Activated T-helper 1 cell treated with anti-CD3 and anti-CD28 coated beads, Interleukin-2, amount 50 U/mL, for 16 hours (primary cell): Measurements from ENCODE around the gene IL21R.
"Not testable (repeated sequence)": the region's sequence is repeated elsewhere in the genome, so short reads cannot be mapped to it uniquely, and the experiment has no call there.

Experiments used
- DNase-seq, 2 donors: peaks; one replicate each; pipeline ENCODE4 v3.0.0-alpha.2; 2020; ENCODE audit warnings: low read depth in 1 of 2, low spot score in 1 of 2

Gene IL21R

GRCh38 chr16:27400751-27401620 is 988 bp upstream of the IL21R start:
- no peak for DNase-seq

DNA sequence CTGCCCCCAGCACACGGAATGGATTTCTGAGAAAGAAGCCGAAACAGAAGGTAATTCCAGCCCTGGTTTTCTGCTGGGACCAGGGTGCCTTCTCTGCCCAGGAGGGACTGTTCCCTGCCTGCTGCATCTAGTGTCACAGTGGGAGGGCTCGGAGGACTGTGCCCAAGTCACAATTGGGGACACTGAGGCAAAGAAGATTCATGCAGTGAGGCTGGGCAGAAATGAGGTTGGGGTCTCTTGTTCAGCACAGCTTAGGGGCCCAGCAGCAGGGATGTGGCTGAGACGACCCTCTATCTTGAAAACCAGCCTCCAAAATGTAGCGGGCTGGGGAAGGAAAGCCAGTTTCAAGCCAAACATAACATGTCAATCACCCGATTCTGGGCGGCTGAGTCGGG is 592 bp downstream of the IL21R start:
- DNase-seq: no peak

DNA sequence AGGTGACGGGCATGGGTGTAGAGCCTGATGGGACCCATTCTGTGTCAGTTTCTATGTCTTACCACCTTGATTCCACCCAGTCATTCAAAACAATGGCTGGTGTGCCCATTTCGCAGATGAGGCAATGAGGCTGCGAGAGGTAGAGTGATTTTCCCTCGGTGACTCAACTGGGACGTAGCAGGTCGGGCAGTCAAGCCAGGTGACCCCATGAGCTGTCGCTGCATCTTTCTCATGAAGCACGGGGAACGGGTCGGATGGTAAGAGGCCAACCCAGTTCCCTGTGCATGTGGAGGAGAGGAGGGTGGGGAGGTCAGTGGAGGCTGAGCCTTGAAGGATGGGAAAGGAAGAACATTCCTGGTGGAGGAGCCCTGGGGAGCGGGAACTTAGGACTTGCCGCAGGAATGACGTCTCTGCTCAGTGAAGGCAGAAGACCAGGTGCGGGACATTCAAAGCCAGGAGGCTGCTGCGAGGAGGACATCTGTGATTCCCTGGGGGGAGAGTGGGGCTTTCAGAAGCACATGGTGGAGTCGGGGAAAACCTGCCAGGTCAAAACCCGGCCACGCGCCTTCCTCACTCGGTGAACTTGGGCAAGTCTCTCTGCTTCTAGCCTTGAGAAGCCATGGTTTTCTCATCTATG is 1.1 kb downstream of the IL21R start:
- DNase-seq: no peak

DNA sequence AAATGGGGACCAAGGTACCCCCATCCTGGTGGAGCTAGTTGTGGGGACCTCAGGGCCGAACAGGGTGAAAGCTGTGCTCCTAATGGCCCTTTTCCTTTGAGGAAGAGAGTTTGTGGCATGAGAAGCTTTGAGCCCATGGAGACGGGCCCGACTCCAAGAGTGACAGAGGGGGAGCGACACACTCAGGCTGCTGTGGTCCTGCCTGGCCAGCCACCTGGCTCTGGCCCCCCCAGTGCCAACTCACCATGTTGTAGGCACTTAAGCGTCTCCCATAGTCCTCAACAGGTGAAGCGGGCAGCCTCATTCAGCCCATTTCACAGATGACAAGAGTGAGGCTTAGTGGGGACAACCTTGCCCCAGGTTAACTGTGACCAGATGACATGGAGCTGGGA is 1.6 kb downstream of the IL21R start:
- DNase-seq: no peak

DNA sequence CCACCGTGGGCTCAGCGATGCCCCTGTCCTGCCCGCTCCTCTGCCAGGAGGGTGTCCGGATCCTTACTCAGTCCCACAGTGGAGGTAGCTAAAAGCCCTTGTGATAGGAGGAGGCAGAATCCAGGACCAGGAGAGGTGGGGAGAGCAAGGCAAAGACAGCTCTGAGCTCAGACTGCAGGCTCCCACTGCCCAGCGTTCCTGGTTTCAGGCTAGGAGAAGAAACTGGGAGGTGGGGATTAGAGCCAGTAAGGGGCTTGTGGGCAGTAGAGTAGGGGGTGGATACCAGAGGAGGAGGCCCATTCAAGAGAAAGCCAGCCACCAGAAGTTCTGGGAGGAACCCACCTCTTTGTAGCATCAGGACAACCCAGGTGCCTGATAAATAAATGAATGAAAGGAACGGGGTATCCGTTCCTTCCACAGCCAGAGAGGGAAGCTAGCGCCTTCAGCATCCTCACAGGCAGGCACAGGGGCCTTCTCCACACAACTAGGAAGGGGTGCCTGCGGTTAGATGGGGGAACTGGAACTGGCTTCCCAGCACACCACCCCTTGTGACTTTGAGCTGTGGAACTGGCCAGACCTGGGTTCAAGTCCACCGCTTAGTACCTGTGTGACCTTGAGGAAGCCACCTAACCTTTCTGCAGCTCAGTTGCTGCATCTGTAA is 2.3 kb downstream of the IL21R start:
- DNase-seq: no peak

DNA sequence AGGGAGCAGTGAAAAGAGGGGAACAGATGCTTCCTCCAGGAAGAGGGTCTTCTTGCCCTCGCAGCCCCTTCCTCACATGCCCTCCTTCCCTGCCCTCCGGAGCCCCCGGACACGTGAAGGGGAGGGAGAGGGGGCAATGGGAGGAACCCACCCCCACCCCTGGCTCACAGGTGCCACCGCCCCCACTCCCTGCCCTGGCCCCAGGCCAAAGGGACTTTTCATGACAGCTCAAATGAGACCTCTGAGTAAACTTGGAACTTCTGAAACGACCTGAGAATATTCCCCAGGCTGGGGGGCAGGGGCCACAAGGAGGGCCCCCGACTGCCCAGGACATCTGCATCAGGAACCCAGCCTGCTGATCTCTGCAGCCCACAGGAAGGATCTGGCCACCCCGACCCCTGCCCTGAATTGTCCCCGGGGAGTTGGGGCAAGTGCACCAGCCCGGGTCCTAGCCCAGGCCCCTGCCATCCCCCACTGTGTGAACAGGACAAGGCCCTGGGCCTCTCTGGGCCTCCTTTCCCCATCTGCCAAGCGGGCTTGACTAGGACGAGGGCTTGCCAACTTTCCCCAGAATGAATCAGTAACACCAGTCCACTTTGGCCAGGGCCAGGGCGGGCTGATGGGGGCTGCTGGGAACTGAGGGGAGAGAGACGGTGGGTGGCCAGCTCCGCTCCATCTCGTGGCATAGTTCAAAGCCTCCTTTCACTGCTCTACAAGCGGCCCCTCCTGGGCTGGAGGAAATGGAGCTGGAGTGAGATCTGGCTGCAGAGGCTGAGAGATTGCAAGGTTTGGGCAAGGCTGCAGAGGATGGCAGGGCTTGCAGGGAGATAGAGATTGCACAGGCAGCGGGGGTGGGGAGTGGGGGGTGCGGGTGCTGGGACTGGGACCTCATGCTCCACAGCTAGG is 3.8 kb downstream of the IL21R start:
- DNase-seq: peak in 1 of 2 donors; percentile 60

DNA sequence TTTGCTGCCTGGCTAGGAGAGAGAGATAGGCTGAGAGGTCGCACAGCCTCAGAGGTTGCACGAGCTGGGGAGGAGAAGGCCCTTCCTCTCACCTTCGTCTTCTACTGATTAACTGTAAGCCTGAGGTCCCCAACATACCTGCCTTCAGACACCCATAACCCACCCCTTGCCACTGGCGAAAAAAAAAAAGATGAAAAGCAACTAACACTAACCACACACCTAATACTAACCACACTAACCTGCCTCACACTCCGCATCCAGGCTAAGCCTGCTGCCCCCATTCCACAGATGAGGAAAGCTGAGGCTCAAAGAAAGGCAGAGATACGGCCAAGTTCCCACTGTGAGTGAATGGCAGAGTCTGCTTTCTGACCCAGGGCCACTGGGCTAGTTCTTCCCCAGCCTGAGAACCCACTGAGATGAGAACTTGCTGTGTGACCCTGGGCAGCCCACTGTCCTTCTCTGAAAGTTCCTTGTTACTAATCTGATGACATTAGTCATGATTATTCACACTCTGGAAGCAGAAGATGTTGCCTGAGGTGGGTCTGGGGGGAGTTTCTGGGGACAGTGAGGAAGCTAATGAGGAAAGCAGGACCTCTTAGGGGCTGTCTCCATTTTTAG is 4.6 kb downstream of the IL21R start:
- DNase-seq: no peak

- DNase-seq: no peak
Observed at GRCh38 chr16:27407133-27407532, 5.2 kb downstream of the IL21R start.

GRCh38 chr16:27408012-27408601 is 6.1 kb downstream of the IL21R start:
- no peak for DNase-seq

DNA sequence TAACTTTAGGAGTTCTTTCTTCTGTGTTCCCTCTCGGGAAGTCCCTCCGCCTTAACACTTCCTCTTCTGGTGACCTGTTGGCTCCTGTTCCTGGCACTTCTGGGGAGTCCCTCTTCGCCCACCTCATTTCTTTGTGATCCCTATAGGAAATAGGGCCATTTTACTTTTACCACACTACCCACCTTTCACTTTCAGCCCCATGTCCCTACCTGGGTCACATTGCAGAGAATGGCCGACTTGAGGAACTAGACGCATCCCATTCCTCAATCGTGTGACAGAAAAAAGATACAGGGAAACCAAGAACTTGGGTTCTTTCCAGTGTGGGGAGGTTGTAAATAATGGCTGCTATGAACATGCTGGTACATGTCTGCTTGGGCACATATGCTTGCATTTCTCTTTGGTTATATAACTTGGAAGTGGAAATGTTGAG is 6.6 kb downstream of the IL21R start:
- DNase-seq: no peak

GRCh38 chr16:27409958-27410357 is 8.0 kb downstream of the IL21R start:
- DNase-seq: not testable (repeated sequence)

GRCh38 chr16:27410761-27411160 is 8.8 kb downstream of the IL21R start:
- no peak for DNase-seq

GRCh38 chr16:27413956-27414355 is 12.0 kb downstream of the IL21R start:
- no peak for DNase-seq

DNA sequence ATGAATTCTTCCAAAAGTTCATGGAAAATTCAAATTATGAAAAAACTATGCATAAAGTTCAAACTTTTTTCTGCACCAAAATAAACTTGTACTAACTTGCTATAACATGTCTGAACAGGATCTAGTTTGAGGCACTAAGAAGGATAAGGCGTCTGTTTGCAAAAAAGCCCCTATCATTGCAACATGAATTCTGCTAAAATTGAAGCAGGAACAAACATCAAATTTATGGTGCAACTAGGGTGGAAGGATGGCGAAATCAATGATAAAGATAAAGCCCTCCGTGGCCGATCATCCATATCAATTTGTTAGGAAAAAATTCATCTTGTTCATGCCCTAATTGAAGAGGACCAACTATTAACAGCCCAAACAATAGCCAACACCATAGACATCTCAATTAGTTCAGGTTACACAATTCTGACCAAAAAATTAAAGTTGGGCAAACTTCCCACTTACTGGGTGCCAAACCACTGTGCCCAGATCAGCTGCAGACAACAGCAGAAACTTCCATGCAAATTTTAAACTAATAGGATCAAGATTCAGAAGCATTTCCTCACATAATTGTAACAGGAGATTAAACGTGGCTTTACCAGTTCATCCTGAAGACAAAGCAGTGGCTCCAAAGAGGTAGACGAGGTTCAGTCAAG is 12.9 kb downstream of the IL21R start:
- DNase-seq: no peak

- DNase-seq: no peak
Observed at GRCh38 chr16:27417047-27417671, 15.2 kb downstream of the IL21R start.

DNA sequence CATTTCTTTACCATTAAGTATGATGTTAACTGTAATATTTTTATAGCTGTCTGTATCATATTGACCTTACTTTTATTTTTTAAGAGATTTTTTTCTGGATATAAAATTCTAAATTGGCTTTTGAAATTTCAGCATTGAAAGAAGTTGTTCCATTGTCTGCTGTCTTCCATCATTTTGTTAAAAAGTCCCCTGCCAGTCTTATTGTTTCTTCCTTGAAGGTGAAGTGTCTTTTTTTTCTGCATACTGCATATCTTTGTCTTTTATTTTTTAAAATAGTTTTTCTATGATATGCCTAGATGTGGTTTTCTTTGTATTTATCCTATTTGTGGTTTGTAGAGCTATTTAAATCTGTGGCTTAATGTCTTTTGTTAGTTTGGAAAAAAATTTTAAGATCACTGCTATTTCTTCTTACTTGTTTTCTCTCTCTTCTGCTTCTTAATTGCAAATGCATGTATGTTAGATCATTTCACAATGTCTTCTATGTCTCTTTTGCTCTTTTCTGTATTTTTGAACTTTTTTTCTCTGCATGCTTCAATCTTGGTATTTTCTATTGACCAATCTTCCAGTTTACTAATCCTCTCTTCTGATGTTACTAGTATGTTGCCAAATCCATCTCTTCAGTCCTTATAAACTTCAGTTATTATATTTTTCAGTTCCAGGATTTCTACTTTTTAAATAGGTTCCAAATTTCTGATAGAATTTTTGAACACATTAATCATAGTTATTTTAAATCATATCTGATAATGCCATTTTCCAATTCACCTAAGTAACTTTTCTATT is 20.2 kb downstream of the IL21R start:
- DNase-seq: no peak

GRCh38 chr16:27424772-27425498 is 23.0 kb downstream of the IL21R start:
- no peak for DNase-seq

- DNase-seq: no peak
Observed at GRCh38 chr16:27425961-27426360, 24.0 kb downstream of the IL21R start.
